Measurements from ENCODE around the gene USP33. TPM values are rescaled to one million over a fixed set of nuclear protein-coding genes. Genes with fewer than 3 reads are reported as not detected.

USP33 gene
- total RNA-seq, 2 experiments from 2014 or later = 35.8 to 36.2 TPM

- intact Hi-C loops (cut with micrococcal nuclease) = no loop called here
- CTCF ChIA-PET = interaction anchor here (1.0 kb wide), 1 partner anchor 10 kb away, joined by 3 read pairs; no protein-coding TSS in a partner anchor
- H3K4me1 Mint-ChIP-seq (ENCODE audit: low read depth) = peaks cover 71% of the 10 kb centered on the region
- POLR2A ChIA-PET = interaction anchor here (0.5 to 0.9 kb wide), 3 partner anchors 11 to 1092 kb away, joined by 3 to 4 read pairs (median 3); no protein-coding TSS in a partner anchor
- DNase-seq (no peak), ATAC-seq (peak; percentile 42)
- no peaks in the 10 kb centered on the region for H3K27me3 Mint-ChIP-seq
- no peak for TF ChIP-seq CTCF (IDR thresholded peaks at IDR 0.05)
- H3K4me3 Mint-ChIP-seq = no peak overlapping the region
- H3K27ac Mint-ChIP-seq = peak overlapping the region; percentile 61
- H3K9me3 Mint-ChIP-seq = no peaks in the 10 kb centered on the region
- H3K36me3 Mint-ChIP-seq (ENCODE audit: low read depth) = peaks cover 4% of the 10 kb centered on the region
Observed at GRCh38 chr1:77668924-77669449, 90.7 kb downstream of the USP33 start.

DNA sequence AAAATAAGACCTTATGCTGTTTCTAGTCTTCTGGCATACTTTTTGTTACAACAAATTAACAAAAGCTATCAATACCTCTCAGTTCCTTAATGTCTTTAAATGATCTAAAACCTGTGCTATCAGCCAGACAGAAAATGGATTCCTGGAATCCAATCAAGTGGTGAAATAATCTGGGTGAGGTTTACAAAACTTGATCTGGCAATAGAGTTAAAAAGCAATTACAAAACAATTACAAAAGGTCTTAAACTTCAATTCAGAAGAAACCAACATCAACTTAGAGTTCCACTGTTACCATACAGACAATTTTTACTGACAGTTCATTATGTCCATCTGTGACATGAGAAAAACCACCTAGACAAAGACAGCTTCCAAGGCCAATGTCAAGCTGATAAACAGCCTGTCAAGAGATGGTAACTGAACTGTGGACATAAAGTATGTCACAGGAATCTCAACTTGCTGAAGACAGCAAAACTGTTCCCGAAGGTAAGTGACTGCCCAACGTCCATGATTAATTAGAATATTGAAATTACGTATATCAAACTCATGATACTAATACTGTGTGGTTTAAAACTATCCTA lies 94.6 kb downstream of the USP33 start:
- H3K4me1 Mint-ChIP-seq (ENCODE audit: low read depth) = peaks cover 49% of the 10 kb centered on the region
- CTCF ChIA-PET = no interaction called here
- ATAC-seq = no peak

DNA sequence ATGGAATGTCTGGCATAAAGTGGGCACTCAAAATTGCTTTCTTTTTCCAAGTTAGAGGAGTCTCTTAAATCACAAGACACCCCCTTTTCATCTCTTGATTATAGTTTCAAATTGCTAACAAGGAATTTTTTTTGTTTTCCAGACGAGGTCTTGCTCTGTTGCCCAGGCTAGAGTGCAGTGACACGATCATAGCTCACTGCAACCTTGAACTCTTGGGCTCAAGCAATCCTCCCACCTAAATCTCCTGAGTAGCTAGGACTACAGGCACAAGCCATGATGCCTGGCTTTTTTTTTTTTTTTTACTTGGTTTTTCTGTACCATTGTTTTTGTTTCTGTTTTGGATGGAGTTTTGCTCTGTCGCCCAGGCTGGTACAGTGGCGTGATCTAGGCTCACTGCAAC lies 98.0 kb downstream of the USP33 start:
- no peaks in the 10 kb centered on the region for H3K9me3 Mint-ChIP-seq

More for the DNA sequence above, 94.6 kb downstream of the USP33 start:
- POLR2A ChIA-PET = interaction anchor here (0.9 kb wide), 1 partner anchor 10 kb away, joined by 3 read pairs; no protein-coding TSS in a partner anchor
- H3K27me3 Mint-ChIP-seq = no peaks in the 10 kb centered on the region
- peaks cover 13% of the 10 kb centered on the region for H3K36me3 Mint-ChIP-seq (ENCODE audit: low read depth)
- no peak for DNase-seq
- intact Hi-C loops (cut with micrococcal nuclease) = no loop called here
- H3K27ac Mint-ChIP-seq = peak overlapping the region; percentile 67
- no peak for TF ChIP-seq CTCF (IDR thresholded peaks at IDR 0.05)
- no peak overlapping the region for H3K4me3 Mint-ChIP-seq
- no peaks in the 10 kb centered on the region for H3K9me3 Mint-ChIP-seq

GRCh38 chr1:77659879-77660593 lies 99.6 kb downstream of the USP33 start:
- no peak overlapping the region for H3K27ac Mint-ChIP-seq
- no peak for TF ChIP-seq CTCF (IDR thresholded peaks at IDR 0.05)
- ChIA-PET POLR2A (no interaction called here), CTCF (interaction anchor here (1.4 kb wide), 1 partner anchor 13 kb away, joined by 4 read pairs; no protein-coding TSS in a partner anchor)
- H3K9me3 Mint-ChIP-seq = no peaks in the 10 kb centered on the region
- peaks cover 36% of the 10 kb centered on the region for H3K4me1 Mint-ChIP-seq (ENCODE audit: low read depth)
- DNase-seq (no peak), ATAC-seq (no peak)
- intact Hi-C loops (cut with micrococcal nuclease) = no loop called here
- no peaks in the 10 kb centered on the region for H3K27me3 Mint-ChIP-seq
- H3K36me3 Mint-ChIP-seq (ENCODE audit: low read depth) = peaks cover 25% of the 10 kb centered on the region
- H3K4me3 Mint-ChIP-seq = no peak overlapping the region

More for the DNA sequence above, 98.0 kb downstream of the USP33 start:
- Mint-ChIP-seq H3K36me3 (ENCODE audit: low read depth) (peaks cover 16% of the 10 kb centered on the region), H3K4me1 (ENCODE audit: low read depth) (peaks cover 32% of the 10 kb centered on the region), H3K27ac (no peak overlapping the region), H3K27me3 (no peaks in the 10 kb centered on the region), H3K4me3 (no peak overlapping the region)
- CTCF ChIA-PET = no interaction called here
- ATAC-seq (no peak), DNase-seq (no peak)
- POLR2A ChIA-PET = no interaction called here
- intact Hi-C loops (cut with micrococcal nuclease) = no loop called here
- TF ChIP-seq CTCF (IDR thresholded peaks at IDR 0.05) = no peak

DNA sequence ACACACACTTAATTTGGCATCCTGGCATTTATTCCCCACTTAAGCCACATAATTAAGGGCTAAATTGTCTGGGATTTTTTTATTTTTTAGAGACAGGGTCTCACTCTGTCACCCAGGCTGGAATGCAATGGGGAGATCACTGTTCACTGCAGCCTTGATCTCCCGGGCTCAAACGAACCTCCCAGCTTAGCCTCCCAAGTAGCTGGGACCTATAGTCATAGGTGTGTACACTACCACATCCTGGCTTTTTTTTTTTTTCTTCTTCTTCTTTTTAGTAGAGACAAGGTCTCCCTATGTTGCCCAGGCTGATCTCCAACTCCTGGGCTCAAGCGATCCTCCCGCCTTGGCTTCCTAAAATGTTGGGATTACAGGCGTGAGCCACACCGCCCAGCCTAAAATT lies 101.4 kb downstream of the USP33 start:
- no peaks in the 10 kb centered on the region for H3K9me3 Mint-ChIP-seq
- H3K36me3 Mint-ChIP-seq (ENCODE audit: low read depth) = peaks cover 26% of the 10 kb centered on the region
- H3K27ac Mint-ChIP-seq = no peak overlapping the region
- DNase-seq = no peak
- H3K27me3 Mint-ChIP-seq = no peaks in the 10 kb centered on the region
- ChIA-PET CTCF (no interaction called here), POLR2A (no interaction called here)
- peaks cover 27% of the 10 kb centered on the region for H3K4me1 Mint-ChIP-seq (ENCODE audit: low read depth)
- intact Hi-C loops (cut with micrococcal nuclease) = no loop called here
- ATAC-seq = no peak
- TF ChIP-seq CTCF (IDR thresholded peaks at IDR 0.05) = no peak
- H3K4me3 Mint-ChIP-seq = no peak overlapping the region

Measured in activated CD8-positive, alpha-beta T cell treated with anti-CD3 and anti-CD28 coated beads for 36 hours (primary cell).